SK-N-SH (cell line): Measurements from ENCODE around the gene DZIP1. TPM values are rescaled to one million over a fixed set of nuclear protein-coding genes. Genes with fewer than 3 reads are reported as not detected.

Source experiments
- CTCF ChIA-PET: fragments of 300-600, 350-600 bp; formaldehyde crosslinking; extraction: SDS; loops from one replicate; lab custom pipeline; 2021; lab: Yijun Ruan, JAX
- POLR2A ChIA-PET: fragments of 350-600 bp; sonication (Branson Sonifier 250); formaldehyde crosslinking; extraction: SDS; loops from one replicate; lab custom pipeline; 2020; ENCODE audit warnings: antibody characterized with exemption, inconsistent platforms; lab: Yijun Ruan, JAX
- DNase-seq: peaks from one replicate; pipeline ENCODE4 v3.0.0; 2012
- H2AFZ ChIP-seq: fragments of 200-600 bp; sonication (generic); 2 replicates; pipeline ENCODE4 v1.8.1; 2016; ENCODE audit warnings: antibody characterized with exemption, mild to moderate bottlenecking, low read depth
- H3F3A ChIP-seq: fragments of 200-600 bp; sonication (generic); replicated peaks from 2 replicates; pipeline ENCODE3; 2016; ENCODE audit warnings: antibody characterized with exemption, mild to moderate bottlenecking; ENCODE audit not compliant: insufficient read depth
- H3K27ac ChIP-seq, 2 experiments: fragments of 200-500 bp in 1 of 2; fragments of 200-600 bp in 1 of 2; sonication (Bioruptor generic) in 1 of 2; sonication (generic), shearing (Covaris generic) in 1 of 2; 2 replicates each; pipeline versions ENCODE4 v1.5.1 to v1.6.1; 2014 to 2016; ENCODE audit warnings: low read depth in 2 of 2, inconsistent platforms in 1 of 2, low read length in 1 of 2, mild to moderate bottlenecking in 1 of 2, mixed read lengths in 1 of 2
- H3K27me3 ChIP-seq: fragments of 200-600 bp; sonication (generic), shearing (Covaris generic); 2 replicates; pipeline ENCODE4 v1.6.1; 2016; ENCODE audit warnings: mixed run types; ENCODE audit not compliant: insufficient read depth
- H3K36me3 ChIP-seq, 2 experiments: fragments of 200-500 bp in 1 of 2; fragments of 200-600 bp in 1 of 2; sonication (Bioruptor generic) in 1 of 2; sonication (generic) in 1 of 2; replicated peaks in 1 of 2; 2 replicates each; pipeline versions ENCODE3 to v1.5.1; 2014 to 2016; ENCODE audit warnings: low read length in 1 of 2, mild to moderate bottlenecking in 1 of 2; ENCODE audit not compliant: insufficient read depth in 2 of 2, control insufficient read depth in 1 of 2
- H3K4me1 ChIP-seq, 2 experiments: fragments of 200-500 bp in 1 of 2; fragments of 200-600 bp in 1 of 2; sonication (Bioruptor generic) in 1 of 2; sonication (generic), shearing (Covaris generic) in 1 of 2; 2 replicates each; pipeline versions ENCODE4 v1.5.1 to v1.6.1; 2014 to 2016; ENCODE audit warnings: low read depth in 1 of 2, low read length in 1 of 2, mixed run types in 1 of 2; ENCODE audit not compliant: insufficient read depth in 2 of 2, control insufficient read depth in 1 of 2
- H3K4me2 ChIP-seq: fragments of 200-600 bp; sonication (generic), shearing (Covaris generic); 2 replicates; pipeline ENCODE4 v1.6.1; 2017; ENCODE audit warnings: mixed run types
- H3K4me3 ChIP-seq, 2 experiments: fragments of 200-500 bp in 1 of 2; fragments of 200-600 bp in 1 of 2; sonication (Bioruptor generic) in 1 of 2; sonication (generic), shearing (Covaris generic) in 1 of 2; 2 replicates each; pipeline versions ENCODE4 v1.5.1 to v1.8.1; 2014 to 2016; ENCODE audit warnings: low read depth in 2 of 2, inconsistent platforms in 1 of 2, low read length in 1 of 2, mild to moderate bottlenecking in 1 of 2, mixed read lengths in 1 of 2, moderate library complexity in 1 of 2
- H3K79me2 ChIP-seq: fragments of 200-600 bp; sonication (generic); 2 replicates; pipeline ENCODE4 v1.8.1; 2017; ENCODE audit warnings: mild to moderate bottlenecking; ENCODE audit not compliant: insufficient read depth
- H3K9ac ChIP-seq: fragments of 200-600 bp; sonication (generic); 2 replicates; pipeline ENCODE4 v1.6.1; 2017; ENCODE audit warnings: mixed run types
- H3K9me2 ChIP-seq: fragments of 200-600 bp; sonication (generic); 2 replicates; pipeline ENCODE4 v1.6.1; 2017; ENCODE audit warnings: mixed run types
- H3K9me3 ChIP-seq: fragments of 200-600 bp; sonication (generic); 2 replicates; pipeline ENCODE4 v1.6.1; 2017; ENCODE audit warnings: mixed run types, mild to moderate bottlenecking, moderate library complexity
- H4K20me1 ChIP-seq: fragments of 200-600 bp; sonication (generic); 2 replicates; pipeline ENCODE4 v1.6.1; 2017; ENCODE audit warnings: mild to moderate bottlenecking, mixed run types; ENCODE audit not compliant: insufficient read depth
- ELF1 ChIP-seq: IDR thresholded peaks from 2 replicates; pipeline ENCODE4 v1.4.0; 2012
- EP300 ChIP-seq, 2 experiments: IDR thresholded peaks; 2 replicates each; pipeline versions ENCODE4 v1.4.0 to v1.6.1; 2012; ENCODE audit warnings: borderline replicate concordance in 1 of 2, low read depth in 1 of 2, low read length in 1 of 2
- EZH2phosphoT487 ChIP-seq: fragments of 200-600 bp; sonication (generic); IDR thresholded peaks from 2 replicates; pipeline ENCODE4 v1.6.1; 2017; ENCODE audit warnings: low read depth, mixed run types, mild to moderate bottlenecking, antibody characterized with exemption, moderate library complexity, borderline replicate concordance
- FOXJ3 ChIP-seq: sonication (generic); formaldehyde crosslinking; IDR thresholded peaks from 2 replicates; pipeline ENCODE4 v1.5.1; 2020; ENCODE audit warnings: mild to moderate bottlenecking, missing genetic modification reagents
- JUND ChIP-seq: IDR thresholded peaks from 2 replicates; pipeline ENCODE4 v1.4.0; 2012
- NRF1 ChIP-seq: IDR thresholded peaks from 2 replicates; pipeline ENCODE4 v1.6.1; 2012; ENCODE audit warnings: low read depth, mild to moderate bottlenecking, low read length
- RAD21 ChIP-seq: IDR thresholded peaks from 2 replicates; pipeline ENCODE4 v1.6.1; 2012; ENCODE audit warnings: mild to moderate bottlenecking, low read length
- RCOR1 ChIP-seq: fragments of 150-350 bp; IDR thresholded peaks from 2 replicates; pipeline ENCODE4 v1.6.1; 2017; ENCODE audit warnings: antibody characterized with exemption, low read length
- RFX5 ChIP-seq: IDR thresholded peaks from 2 replicates; pipeline ENCODE4 v1.6.1; 2012; ENCODE audit warnings: mild to moderate bottlenecking, improper control_type of control experiment, low read length
- SMC3 ChIP-seq: IDR thresholded peaks from 2 replicates; pipeline ENCODE4 v1.6.1; 2012; ENCODE audit warnings: low read depth, low read length, improper control_type of control experiment
- TCF12 ChIP-seq: IDR thresholded peaks from 2 replicates; pipeline ENCODE4 v1.4.0; 2012
- WGBS: methylation state at CpG from one replicate; pipeline ENCODE4 v1.1.6; 2017; ENCODE audit warnings: low lambda C conversion rate; 5-methylcytosine and 5-hydroxymethylcytosine counted together
- polyA plus RNA-seq, 3 experiments: library from polyadenylated mRNA; depleted of rRNA; stranded (reverse); fragments of >200 nt; gene quantifications; 2 replicates each; pipeline ENCODE4 v1.2.3, GENCODE V29; 2012
- TF ChIP-seq, protein P1 (sequence below): fragments of 200-600 bp; sonication (generic); IDR thresholded peaks from 2 replicates; pipeline ENCODE4 v1.6.1; 2017; ENCODE audit warnings: antibody characterized with exemption, mild to moderate bottlenecking, moderate library complexity
- TF ChIP-seq, protein P2 (sequence below): IDR thresholded peaks from 2 replicates; pipeline ENCODE4 v1.6.1; 2012; ENCODE audit warnings: mild to moderate bottlenecking, low read depth, low read length, moderate library complexity
- TF ChIP-seq, protein P3 (sequence below): IDR thresholded peaks from 2 replicates; pipeline ENCODE4 v1.4.0; 2012; ENCODE audit warnings: low read depth, borderline replicate concordance

The DZIP1 gene
- polyA plus RNA-seq, 1 of the 3 experiments (the other 2 are of a cell fraction) = 15.0 TPM

DNA sequence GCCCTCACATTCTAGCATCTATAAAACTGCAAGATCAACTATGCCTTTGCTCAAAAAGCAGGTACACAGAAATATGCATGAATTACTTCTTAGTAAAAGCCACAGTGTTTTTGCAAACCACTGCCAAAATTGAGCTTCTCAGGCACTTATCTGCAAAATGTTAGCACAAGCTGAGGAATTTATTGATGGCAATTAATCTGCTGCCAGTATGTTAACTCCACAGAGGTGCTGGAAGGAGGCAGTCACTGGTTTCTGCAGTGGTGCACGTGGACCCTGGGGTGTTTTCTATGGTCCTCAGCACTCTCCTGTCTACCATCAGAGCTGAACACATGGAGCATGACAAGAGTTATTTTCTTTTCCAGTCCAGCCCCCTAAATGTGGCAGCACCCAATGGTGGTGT is 47.8 kb downstream of the DZIP1 start:
- Histone ChIP-seq H4K20me1 (no peaks in the 10 kb centered on the region), H3K79me2 (no peaks in the 10 kb centered on the region), H3K36me3 (peaks cover 46 to 87% of the 10 kb centered on the region in 2 experiments), H3K4me3 (no peak overlapping the region), H3K9me2 (no peaks in the 10 kb centered on the region), H3K9ac (no peak overlapping the region), H3K9me3 (no peaks in the 10 kb centered on the region), H3F3A (no peaks in the 10 kb centered on the region), H3K4me1 (no peaks in the 10 kb centered on the region), H3K27me3 (no peaks in the 10 kb centered on the region), H3K4me2 (no peak overlapping the region), H3K27ac (no peak overlapping the region), H2AFZ (no peak overlapping the region)
- CTCF ChIA-PET = interaction anchor here (1.2 kb wide), 1 partner anchor 19 kb away, joined by 3 read pairs; no protein-coding TSS in a partner anchor
- TF ChIP-seq RAD21 (no peak), SMC3 (no peak)
- no peak for DNase-seq
- POLR2A ChIA-PET = no interaction called here
- WGBS = 86% methylated on average over 1 of the region's 1 CpG

DNA sequence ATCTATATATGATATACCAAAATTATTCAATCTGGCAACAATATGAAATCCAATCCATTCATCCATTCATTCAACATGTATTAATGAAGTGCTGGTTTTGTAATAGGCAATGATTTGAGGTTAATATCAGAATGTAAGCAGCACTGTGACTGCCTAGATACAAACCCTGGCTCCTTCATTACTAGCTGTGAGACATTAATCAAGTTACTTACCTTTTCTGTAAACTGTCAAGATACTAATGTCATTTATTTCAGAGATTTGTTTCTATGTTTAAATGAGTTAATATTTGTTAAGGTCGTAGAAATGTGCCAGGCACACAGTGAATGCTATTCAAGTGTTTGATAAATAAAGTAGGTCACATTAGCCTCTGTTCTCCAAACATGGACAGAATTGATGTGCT is 51.0 kb downstream of the DZIP1 start:
- Histone ChIP-seq H3K27me3 (no peaks in the 10 kb centered on the region), H3K9ac (no peak overlapping the region), H3K4me3 (no peak overlapping the region), H3K4me2 (no peak overlapping the region), H2AFZ (no peak overlapping the region), H4K20me1 (no peaks in the 10 kb centered on the region), H3F3A (no peaks in the 10 kb centered on the region), H3K4me1 (no peaks in the 10 kb centered on the region), H3K9me2 (no peaks in the 10 kb centered on the region), H3K36me3 (peaks cover 61 to 81% of the 10 kb centered on the region in 2 experiments), H3K79me2 (no peaks in the 10 kb centered on the region), H3K27ac (no peak overlapping the region), H3K9me3 (no peaks in the 10 kb centered on the region)
- 100% methylated on average over 1 of the region's 1 CpG for WGBS
- POLR2A ChIA-PET = no interaction called here
- TF ChIP-seq JUND (no peak), FOXJ3 (CRISPR knock-in tag) (no peak), EP300 (IDR thresholded peaks at IDR 0.05; ENCODE audit: borderline replicate concordance in 1 of 2, low read depth in 1 of 2, low read length in 1 of 2) (no peak), ELF1 (no peak), EZH2phosphoT487 (no peak), RCOR1 (no peak), NRF1 (no peak), RFX5 (no peak), TCF12 (no peak)
- TF ChIP-seq, protein P1, sequence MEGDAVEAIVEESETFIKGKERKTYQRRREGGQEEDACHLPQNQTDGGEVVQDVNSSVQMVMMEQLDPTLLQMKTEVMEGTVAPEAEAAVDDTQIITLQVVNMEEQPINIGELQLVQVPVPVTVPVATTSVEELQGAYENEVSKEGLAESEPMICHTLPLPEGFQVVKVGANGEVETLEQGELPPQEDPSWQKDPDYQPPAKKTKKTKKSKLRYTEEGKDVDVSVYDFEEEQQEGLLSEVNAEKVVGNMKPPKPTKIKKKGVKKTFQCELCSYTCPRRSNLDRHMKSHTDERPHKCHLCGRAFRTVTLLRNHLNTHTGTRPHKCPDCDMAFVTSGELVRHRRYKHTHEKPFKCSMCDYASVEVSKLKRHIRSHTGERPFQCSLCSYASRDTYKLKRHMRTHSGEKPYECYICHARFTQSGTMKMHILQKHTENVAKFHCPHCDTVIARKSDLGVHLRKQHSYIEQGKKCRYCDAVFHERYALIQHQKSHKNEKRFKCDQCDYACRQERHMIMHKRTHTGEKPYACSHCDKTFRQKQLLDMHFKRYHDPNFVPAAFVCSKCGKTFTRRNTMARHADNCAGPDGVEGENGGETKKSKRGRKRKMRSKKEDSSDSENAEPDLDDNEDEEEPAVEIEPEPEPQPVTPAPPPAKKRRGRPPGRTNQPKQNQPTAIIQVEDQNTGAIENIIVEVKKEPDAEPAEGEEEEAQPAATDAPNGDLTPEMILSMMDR = no peak
- TF ChIP-seq, protein P2, sequence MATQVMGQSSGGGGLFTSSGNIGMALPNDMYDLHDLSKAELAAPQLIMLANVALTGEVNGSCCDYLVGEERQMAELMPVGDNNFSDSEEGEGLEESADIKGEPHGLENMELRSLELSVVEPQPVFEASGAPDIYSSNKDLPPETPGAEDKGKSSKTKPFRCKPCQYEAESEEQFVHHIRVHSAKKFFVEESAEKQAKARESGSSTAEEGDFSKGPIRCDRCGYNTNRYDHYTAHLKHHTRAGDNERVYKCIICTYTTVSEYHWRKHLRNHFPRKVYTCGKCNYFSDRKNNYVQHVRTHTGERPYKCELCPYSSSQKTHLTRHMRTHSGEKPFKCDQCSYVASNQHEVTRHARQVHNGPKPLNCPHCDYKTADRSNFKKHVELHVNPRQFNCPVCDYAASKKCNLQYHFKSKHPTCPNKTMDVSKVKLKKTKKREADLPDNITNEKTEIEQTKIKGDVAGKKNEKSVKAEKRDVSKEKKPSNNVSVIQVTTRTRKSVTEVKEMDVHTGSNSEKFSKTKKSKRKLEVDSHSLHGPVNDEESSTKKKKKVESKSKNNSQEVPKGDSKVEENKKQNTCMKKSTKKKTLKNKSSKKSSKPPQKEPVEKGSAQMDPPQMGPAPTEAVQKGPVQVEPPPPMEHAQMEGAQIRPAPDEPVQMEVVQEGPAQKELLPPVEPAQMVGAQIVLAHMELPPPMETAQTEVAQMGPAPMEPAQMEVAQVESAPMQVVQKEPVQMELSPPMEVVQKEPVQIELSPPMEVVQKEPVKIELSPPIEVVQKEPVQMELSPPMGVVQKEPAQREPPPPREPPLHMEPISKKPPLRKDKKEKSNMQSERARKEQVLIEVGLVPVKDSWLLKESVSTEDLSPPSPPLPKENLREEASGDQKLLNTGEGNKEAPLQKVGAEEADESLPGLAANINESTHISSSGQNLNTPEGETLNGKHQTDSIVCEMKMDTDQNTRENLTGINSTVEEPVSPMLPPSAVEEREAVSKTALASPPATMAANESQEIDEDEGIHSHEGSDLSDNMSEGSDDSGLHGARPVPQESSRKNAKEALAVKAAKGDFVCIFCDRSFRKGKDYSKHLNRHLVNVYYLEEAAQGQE = no peak
- TF ChIP-seq, protein P3, sequence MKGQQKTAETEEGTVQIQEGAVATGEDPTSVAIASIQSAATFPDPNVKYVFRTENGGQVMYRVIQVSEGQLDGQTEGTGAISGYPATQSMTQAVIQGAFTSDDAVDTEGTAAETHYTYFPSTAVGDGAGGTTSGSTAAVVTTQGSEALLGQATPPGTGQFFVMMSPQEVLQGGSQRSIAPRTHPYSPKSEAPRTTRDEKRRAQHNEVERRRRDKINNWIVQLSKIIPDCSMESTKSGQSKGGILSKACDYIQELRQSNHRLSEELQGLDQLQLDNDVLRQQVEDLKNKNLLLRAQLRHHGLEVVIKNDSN = no peak
- CTCF ChIA-PET = interaction anchor here (0.9 to 1.2 kb wide), 2 partner anchors 57 to 241 kb away, joined by 3 to 4 read pairs; no protein-coding TSS in a partner anchor
- DNase-seq = no peak
